HG03103 (cell line): Measurements from ENCODE around the gene SREBF2.

Source experiments
- ATAC-seq: cut with Tn5 transposase; IDR thresholded peaks from one replicate; pipeline ENCODE4 v1.9.1; 2021; ENCODE audit warnings: low read depth; ENCODE audit not compliant: unreplicated experiment

SREBF2 gene

GRCh38 chr22:41906822-41907221 lies 73.9 kb downstream of the SREBF2 start:
- no peak for ATAC-seq

DNA sequence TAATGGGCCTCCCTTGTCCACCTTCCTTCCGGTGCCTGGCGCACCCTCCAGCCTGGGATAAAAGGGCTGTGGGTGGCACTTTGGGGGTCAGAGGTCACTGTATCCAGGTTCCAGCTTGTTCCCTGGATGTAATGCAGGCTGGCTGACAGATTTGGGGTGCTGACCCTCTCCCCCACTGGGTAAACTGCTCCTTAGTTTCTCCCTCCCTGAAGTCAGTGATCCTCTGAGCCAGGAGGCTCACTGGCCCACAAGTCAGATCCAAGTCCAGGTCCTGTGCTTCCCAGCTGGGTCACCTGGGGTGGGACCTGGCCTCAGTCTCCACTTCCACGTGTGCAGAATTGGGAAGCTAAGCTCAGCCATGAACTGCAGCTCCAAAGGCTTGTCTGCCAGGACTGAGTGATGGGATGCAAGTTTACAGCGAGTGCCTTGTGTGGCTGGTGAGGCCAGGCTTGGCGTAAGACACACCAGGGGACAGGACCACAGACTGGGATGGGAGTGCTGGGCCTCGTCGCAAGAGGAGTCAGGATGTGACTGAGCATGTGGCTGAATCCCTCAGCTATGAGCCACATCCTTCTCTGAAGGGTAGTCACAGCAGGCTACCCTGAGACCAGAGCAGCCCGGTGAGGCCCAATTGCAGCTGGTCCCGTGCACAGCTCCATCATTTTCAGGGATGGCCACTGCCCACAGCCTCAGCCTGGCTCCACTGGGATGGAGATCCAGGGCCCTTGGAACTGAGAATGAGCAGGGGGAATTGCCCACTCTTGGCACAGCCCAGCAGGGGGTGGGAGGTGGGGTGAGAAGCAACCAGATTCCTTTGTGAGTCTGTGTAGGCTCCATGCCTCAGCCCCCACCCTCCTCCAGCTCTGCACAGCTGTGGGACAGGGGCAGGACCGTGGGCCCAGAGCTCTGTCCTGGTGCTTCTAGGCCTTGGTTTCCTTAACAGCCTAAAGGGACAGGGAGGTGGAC lies 74.8 kb downstream of the SREBF2 start:
- ATAC-seq: no peak

- no peak for ATAC-seq
These were observed 75.8 kb downstream of the SREBF2 start for GRCh38 chr22:41908411-41909309.

DNA sequence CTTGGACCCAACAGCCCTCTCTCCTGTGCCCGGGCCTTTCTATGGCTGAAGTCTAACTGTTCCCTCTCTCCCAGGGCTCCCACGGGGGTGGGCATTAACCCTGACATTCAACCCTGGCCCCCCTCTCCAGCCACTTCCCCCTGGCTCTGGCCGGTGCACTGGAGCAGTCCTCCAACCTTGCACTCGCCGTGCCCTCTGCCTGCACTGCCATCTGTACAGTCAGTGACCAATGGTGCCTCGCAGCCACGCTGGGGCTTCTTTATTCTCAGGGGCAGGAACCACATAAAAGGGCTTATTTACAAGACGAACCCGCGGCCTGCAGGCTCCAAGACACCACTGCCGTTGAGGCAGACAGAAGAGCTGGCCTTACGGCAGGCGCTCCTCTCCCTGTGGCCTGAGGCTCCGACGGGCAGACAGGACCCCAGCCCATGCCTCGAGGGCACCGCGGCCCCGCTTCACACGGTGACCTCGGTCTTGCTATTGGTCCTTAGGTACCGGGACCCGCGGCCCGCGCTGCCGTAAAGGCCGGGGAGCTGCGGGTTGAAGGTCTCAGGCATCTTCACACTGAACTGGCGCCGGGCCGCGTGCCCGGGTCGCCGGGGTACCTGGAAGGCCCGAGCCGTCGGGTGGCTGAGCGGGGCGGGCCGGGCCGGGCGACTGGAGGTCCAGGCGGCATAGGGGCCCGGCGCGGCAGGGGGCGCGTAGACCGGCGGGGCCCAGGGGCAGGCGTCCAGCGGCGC lies 76.6 kb downstream of the SREBF2 start:
- ATAC-seq: no peak

- ATAC-seq: no peak
These were observed 77.4 kb downstream of the SREBF2 start for GRCh38 chr22:41910050-41911000.

DNA sequence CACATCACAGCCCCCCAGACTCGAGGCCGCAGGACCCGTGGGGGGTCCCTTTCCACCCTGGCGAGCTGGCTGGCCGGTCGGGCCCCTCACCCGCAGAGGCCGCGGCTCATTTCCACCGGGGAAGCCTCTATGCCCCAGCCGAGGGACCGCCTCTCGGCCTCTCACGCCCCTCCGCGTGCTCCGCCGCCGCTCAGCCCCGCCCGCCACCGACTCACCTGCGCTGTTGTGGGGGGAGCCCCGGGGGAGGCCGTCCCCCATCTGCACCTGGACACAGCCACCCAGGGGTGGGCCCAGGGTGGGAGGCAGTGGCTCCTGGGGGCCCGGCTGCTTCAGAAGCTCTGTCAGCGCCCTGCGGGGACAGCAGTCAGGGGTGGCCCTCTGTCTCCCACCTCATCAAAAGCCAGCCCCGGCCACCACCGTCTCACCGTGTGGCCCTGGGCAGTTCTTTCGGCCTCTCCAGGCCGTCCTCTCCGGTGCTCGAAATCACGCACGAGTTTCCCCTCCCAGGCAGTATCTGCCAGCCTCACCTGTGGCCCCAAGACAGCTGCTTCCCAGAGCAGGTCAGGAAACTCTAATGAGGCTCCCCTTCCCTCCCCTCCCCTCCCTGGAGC lies 78.2 kb downstream of the SREBF2 start:
- no peak for ATAC-seq

GRCh38 chr22:41912338-41913039 lies 79.6 kb downstream of the SREBF2 start:
- ATAC-seq: no peak

DNA sequence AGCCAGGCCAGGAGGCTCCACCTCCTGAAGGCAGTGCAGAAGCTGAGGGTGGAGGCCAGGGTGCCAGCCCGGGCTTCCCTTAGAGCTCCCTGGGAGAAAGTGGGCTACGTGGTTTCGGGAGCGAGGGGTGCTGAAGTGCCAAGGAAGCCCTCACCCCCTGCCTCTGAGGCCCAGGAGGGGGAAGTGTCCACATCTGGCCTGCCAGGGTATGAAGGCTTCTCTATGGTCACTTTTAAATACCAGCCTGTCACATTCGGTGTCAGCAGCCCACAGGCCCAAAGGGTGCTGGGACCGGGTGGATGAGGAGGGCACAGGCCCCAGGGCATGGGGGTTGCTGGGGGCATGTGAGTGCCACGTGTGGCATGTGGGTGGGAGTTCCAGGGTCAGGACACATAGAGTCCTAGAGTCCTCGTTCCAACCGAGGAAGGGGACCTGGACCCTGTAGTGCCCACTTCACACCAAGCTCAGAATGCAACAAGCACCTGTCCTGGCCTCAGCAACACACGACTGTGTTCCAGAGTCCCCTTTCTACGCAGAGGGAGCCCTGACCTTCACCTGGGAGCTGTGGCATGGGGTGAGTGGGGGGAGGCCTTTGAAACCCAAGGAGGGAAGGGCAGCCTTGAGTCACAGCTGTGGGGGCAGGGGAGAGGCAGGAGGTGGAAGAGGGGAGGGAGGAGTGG lies 80.3 kb downstream of the SREBF2 start:
- ATAC-seq: no peak

GRCh38 chr22:41913842-41914534 lies 81.1 kb downstream of the SREBF2 start:
- ATAC-seq: no peak

DNA sequence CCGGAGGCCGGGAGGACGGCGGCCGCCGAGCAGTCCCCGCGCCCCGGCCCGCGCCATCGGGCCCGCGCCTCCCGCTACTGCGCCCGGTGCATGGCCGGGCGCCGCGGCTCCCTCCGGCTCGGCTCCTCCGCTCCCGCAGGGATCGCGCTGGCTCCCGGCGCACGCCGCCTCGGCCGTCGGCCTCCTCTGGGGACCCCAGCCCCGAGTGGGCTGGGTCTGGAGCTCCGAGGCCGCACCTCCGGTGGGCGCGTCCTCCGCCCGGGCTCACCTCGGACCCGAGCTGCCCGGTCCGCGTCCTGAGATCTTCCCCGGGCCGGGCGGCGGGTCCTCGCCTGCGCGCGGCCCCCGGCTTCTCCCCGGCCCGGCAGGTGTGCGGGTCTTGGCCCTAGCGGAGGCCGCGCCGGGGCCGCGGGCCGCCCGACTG lies 81.7 kb downstream of the SREBF2 start:
- ATAC-seq: no peak

GRCh38 chr22:41915035-41915785 lies 82.3 kb downstream of the SREBF2 start, which contains the start of gene SHISA8:
TSS of gene SHISA8 (minus strand) at chr22:41915074. CDS start at chr22:41914667, 407 bp downstream.
- no peak for ATAC-seq

DNA sequence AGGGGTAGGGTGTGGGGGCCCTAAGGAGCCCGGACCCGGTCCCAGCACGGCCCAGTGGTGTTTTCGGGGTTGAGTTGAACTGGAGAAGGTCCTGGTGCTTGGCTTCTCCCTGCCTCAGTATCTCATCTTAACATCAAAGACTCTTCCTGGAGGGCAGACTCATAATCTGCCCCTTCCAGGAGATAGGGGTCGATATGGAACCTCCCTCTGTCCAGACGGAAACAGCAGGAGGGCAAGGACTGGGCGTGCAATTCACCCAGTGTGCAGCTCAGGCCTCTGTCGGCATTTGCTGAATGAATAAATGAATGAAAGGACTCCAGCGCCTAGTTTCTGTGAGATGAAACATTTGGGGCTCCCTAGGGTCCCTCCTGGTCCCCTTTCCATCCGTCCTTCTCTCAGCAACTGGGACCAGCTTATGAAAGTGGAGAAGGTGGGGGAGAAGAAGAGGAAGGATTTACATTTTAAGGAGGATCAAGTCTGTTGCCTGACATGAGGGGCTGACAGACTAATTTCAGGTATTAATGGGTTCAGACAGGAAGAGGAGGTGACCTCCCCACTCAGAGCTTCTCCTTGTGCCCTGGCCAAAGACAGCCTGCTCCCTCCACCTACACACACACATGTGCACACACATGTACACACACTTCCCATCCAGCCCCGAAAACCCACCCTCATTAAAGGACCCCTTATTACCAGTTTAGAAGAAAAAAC lies 83.0 kb downstream of the SREBF2 start:
- ATAC-seq: no peak

GRCh38 chr22:41916745-41917358 lies 83.9 kb downstream of the SREBF2 start:
- no peak for ATAC-seq

DNA sequence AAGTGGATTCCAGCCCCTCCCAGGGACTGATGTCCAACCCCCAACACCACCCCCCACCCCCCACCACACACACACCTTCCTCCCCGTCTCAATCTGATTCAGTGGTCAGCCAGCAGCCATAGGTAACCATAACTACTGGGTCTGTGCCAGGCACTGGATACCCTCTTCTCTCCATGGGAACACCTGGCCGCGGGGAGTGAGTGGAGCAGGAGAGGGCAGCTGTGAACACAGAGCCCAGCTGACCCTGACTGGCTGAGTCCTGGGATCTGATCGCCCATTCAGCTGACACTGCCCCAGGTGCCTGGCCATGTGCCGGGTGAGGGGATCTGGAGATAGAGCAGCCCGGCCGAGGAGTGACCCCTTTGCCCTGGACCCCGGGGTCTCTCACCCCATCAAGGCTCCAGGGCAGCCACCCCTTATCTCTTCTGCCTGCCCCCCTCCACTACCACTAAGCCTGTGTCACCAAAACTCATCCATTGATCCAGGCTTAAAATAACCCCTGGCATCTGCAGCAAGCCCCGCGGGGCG lies 84.5 kb downstream of the SREBF2 start:
- ATAC-seq: no peak
